Esophagus squamous epithelium (tissue), 5 donors: Measurements from ENCODE around the gene COL4A3. TPM values are rescaled to one million over a fixed set of nuclear protein-coding genes. Genes with fewer than 3 reads are reported as not detected.

ENCODE experiments used
- DNase-seq: peaks from one replicate; lab custom pipeline; 2025; lab: John Stamatoyannopoulos, UW
- H3K27ac ChIP-seq, 4 donors: fragments of 200-600 bp; sonication (generic); one replicate each; pipeline ENCODE4 v1.5.1; 2016 to 2019; ENCODE audit warnings: mild to moderate bottlenecking in 1 of 4
- H3K27me3 ChIP-seq, 4 donors: fragments of 200-600 bp; sonication (generic); 1 replicate in 3 of 4; 2 replicates in 1 of 4; pipeline versions ENCODE4 v1.5.1 to v1.6.0; 2017 to 2021; ENCODE audit warnings: antibody characterized with exemption in 1 of 4
- H3K36me3 ChIP-seq, 3 donors: fragments of 200-600 bp; sonication (generic); one replicate each; pipeline ENCODE4 v1.5.1; 2016 to 2019
- H3K4me1 ChIP-seq, 3 donors: fragments of 200-600 bp; sonication (generic); one replicate each; pipeline ENCODE4 v1.5.1; 2017 to 2019
- H3K4me3 ChIP-seq, 4 donors: fragments of 200-600 bp; sonication (generic); 1 replicate in 3 of 4; 2 replicates in 1 of 4; pipeline ENCODE4 v1.5.1; 2016 to 2019; ENCODE audit warnings: mild to moderate bottlenecking in 2 of 4, moderate library complexity in 1 of 4
- H3K9me3 ChIP-seq, 3 donors: fragments of 200-600 bp; sonication (generic); one replicate each; pipeline ENCODE4 v1.5.1; 2016 to 2019
- POLR2A ChIP-seq, 4 donors: fragments of 450-650 bp; IDR thresholded peaks; one replicate each; pipeline ENCODE4 v1.6.1; 2017; ENCODE audit warnings: antibody characterized with exemption in 4 of 4, mild to moderate bottlenecking in 4 of 4, moderate library complexity in 3 of 4
- WGBS, 2 donors: methylation state at CpG; one replicate each; pipeline ENCODE4 v1.1.5; 2018; 5-methylcytosine and 5-hydroxymethylcytosine counted together
- intact Hi-C: fragments of 100-400 bp; cut with DNase I; formaldehyde crosslinking; loops from one replicate; pipeline ENCODE4 v1.15.0; 2022
- total RNA-seq, 4 donors: library from RNA; depleted of rRNA; stranded (reverse); fragments of >200 nt; gene quantifications; one replicate each; pipeline ENCODE4 v1.1.0, GENCODE V29; 2016
- TF ChIP-seq, protein P1 (sequence below), 6 experiments: fragments of 450-650 bp in 4 of 6; fragments of 200-600 bp in 2 of 6; sonication (generic) in 2 of 6; IDR thresholded peaks; one replicate each; pipeline ENCODE4 v1.5.1; 2016 to 2019; ENCODE audit warnings: antibody characterized with exemption in 6 of 6, mild to moderate bottlenecking in 4 of 6, moderate library complexity in 4 of 6
- donor health status: DM: yes; HTN: yes; CAD: no.

COL4A3 gene
- total RNA-seq, 4 donors from 2014 or later, result 0.11 to 2.5 (median 0.38) TPM

GRCh38 chr2:227324995-227325838 is 160.8 kb downstream of the COL4A3 start, which contains the start of gene MFF:
Gene MFF (plus strand): TSS chr2:227325251. CDS start chr2:227330666, 5,415 bp downstream.
- WGBS, 2 donors, result 0% methylated on average over 19 to 25 of the region's 67 CpGs
- peak; percentile 67 for DNase-seq

DNA sequence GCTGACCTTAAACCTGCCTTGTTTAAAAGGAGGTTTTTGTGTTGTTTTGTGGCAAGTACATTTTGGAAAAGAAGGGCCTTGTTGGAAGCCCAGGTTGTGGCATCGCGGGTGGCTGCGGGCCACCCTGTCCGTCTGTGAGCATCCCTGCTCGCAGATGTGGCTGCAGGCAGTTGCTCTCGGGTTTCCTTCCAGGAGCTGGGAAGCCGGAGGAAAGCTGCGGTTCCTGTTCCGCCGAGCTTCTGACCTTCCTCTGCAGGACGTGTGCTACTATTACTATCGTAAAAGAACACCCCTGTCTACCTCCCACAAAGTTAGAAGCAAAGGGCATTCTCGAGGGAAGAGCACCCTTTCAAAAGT is 161.4 kb downstream of the COL4A3 start:
- Histone ChIP-seq H3K27me3 (no peaks in the 10 kb centered on the region), H3K27ac (peak overlapping the region; percentile 90 to 97 (median 92)), H3K4me3 (peak overlapping the region; percentile 63 to 92 (median 84)), H3K36me3 (peaks cover 0 to 21% (median 0%) of the 10 kb centered on the region in 3 donors), H3K4me1 (peaks cover 0 to 31% (median 5%) of the 10 kb centered on the region in 3 donors), H3K9me3 (no peaks in the 10 kb centered on the region)
- intact Hi-C loops, result no loop called here
- 0 to 1% methylated on average over 3 to 13 of the region's 13 CpGs for WGBS, 2 donors
- no peak for TF ChIP-seq POLR2A (IDR thresholded peaks at IDR 0.05)
- TF ChIP-seq, protein P1, sequence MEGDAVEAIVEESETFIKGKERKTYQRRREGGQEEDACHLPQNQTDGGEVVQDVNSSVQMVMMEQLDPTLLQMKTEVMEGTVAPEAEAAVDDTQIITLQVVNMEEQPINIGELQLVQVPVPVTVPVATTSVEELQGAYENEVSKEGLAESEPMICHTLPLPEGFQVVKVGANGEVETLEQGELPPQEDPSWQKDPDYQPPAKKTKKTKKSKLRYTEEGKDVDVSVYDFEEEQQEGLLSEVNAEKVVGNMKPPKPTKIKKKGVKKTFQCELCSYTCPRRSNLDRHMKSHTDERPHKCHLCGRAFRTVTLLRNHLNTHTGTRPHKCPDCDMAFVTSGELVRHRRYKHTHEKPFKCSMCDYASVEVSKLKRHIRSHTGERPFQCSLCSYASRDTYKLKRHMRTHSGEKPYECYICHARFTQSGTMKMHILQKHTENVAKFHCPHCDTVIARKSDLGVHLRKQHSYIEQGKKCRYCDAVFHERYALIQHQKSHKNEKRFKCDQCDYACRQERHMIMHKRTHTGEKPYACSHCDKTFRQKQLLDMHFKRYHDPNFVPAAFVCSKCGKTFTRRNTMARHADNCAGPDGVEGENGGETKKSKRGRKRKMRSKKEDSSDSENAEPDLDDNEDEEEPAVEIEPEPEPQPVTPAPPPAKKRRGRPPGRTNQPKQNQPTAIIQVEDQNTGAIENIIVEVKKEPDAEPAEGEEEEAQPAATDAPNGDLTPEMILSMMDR (IDR thresholded peaks at IDR 0.05), result no peak
- no peak for DNase-seq

More at GRCh38 chr2:227324995-227325838, 160.8 kb downstream of the COL4A3 start, which contains the start of gene MFF:
- Histone ChIP-seq H3K36me3 (peaks cover 0 to 15% (median 0%) of the 10 kb centered on the region in 3 donors), H3K4me3 (peak within 1 kb of the TSS; percentile 63 to 92 (median 84)), H3K27me3 (no peaks in the 10 kb centered on the region), H3K4me1 (peaks cover 0 to 31% (median 5%) of the 10 kb centered on the region in 3 donors), H3K27ac (peak within 1 kb of the TSS; percentile 90 to 97 (median 92)), H3K9me3 (no peaks in the 10 kb centered on the region)
- TF ChIP-seq, protein P1 (IDR thresholded peaks at IDR 0.05), result peak in 2 of 6 experiments; percentile 8 to 16
- TF ChIP-seq POLR2A (IDR thresholded peaks at IDR 0.05), result peak in 3 of 4 donors; percentile 26 to 89 (median 79)
- intact Hi-C loops, result no loop called here

DNA sequence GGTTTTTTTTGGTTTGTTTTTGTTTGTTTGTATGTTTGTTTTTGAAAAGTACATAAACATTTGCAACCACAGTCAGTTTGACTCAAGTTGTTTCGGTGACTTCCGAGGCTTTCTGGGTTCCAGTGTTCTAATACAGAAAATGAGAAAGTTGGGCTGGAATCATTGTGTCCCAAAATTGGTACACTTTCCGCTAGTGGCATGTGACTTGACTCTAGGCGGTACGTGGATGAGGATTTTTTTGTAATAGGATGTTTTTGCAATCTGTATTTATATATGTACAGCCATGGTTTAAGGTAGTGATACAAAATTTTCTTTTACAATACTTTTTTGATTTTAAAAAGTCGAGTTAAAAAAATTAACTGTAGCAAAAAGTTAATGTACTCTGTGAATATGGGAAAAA is 162.4 kb downstream of the COL4A3 start:
- Histone ChIP-seq H3K4me3 (no peak overlapping the region), H3K4me1 (peaks cover 0 to 31% (median 5%) of the 10 kb centered on the region in 3 donors), H3K27me3 (no peaks in the 10 kb centered on the region), H3K9me3 (no peaks in the 10 kb centered on the region), H3K27ac (no peak overlapping the region), H3K36me3 (peaks cover 0 to 28% (median 0%) of the 10 kb centered on the region in 3 donors)
- 70 to 86% methylated on average over 6 of the region's 6 CpGs for WGBS, 2 donors
- intact Hi-C loops, result no loop called here
- no peak for DNase-seq
- TF ChIP-seq, protein P1 (IDR thresholded peaks at IDR 0.05), result no peak
- TF ChIP-seq POLR2A (IDR thresholded peaks at IDR 0.05), result no peak

- Histone ChIP-seq H3K36me3 (peaks cover 6 to 80% (median 21%) of the 10 kb centered on the region in 3 donors), H3K4me3 (no peak overlapping the region), H3K27ac (no peak overlapping the region), H3K9me3 (no peaks in the 10 kb centered on the region), H3K27me3 (no peaks in the 10 kb centered on the region), H3K4me1 (no peaks in the 10 kb centered on the region)
- DNase-seq, result no peak
- 64 to 89% methylated on average over 1 of the region's 1 CpG for WGBS, 2 donors
- intact Hi-C loops, result no loop called here
- no peak for TF ChIP-seq POLR2A (IDR thresholded peaks at IDR 0.05)
- TF ChIP-seq, protein P1 (IDR thresholded peaks at IDR 0.05), result no peak
Observed at GRCh38 chr2:227335713-227336112, 171.3 kb downstream of the COL4A3 start.

DNA sequence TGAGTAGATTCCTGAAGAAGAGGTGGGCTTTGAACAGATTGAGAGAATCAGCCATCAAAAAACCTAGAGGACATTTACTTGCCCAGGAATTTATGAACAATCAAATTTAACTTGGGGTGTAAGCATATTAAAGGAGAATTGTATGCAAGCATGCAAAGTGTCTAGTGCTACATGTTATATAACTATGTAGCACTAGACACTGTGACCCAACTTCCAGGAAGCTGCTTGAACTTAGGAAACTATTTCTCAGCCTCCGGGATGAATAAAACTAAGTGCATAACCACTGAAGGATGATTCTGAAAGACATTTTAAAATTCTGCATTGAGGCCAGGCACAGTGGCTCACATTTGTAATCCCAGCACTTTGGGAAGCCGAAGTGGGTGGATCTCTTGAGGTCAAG is 173.0 kb downstream of the COL4A3 start:
- no peaks in the 10 kb centered on the region for H3K4me1 ChIP-seq
- intact Hi-C loops, result no loop called here
- TF ChIP-seq, protein P1 (IDR thresholded peaks at IDR 0.05), result no peak
- TF ChIP-seq POLR2A (IDR thresholded peaks at IDR 0.05), result no peak
- H3K27me3 ChIP-seq, result no peaks in the 10 kb centered on the region
- H3K9me3 ChIP-seq, result no peaks in the 10 kb centered on the region
- 95 to 96% methylated on average over 2 of the region's 2 CpGs for WGBS, 2 donors
- H3K4me3 ChIP-seq, result no peak overlapping the region
- H3K27ac ChIP-seq, result no peak overlapping the region
- peaks cover 6 to 80% (median 21%) of the 10 kb centered on the region in 3 donors for H3K36me3 ChIP-seq
- DNase-seq, result no peak
